Measurements from ENCODE around the gene EEFSEC.

DNA sequence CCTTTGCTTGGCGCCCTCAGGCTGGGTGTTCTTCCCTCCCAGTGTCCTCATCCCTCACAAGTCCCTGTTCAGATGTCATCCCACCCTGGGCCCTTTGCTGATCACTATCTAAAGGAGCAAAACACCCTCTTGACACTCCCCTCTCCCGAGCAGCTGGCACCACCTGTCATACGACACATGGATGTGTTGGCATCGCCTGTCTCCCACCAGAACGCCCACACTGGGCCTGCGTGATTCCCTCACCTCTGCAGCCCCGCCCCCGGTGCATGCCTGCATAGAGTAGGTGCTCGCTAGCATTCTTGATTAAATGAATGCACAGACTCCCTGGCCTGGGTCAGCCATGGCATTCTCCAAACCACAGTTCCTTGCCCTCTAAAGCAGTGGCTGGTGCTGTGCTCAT, 237.6 kb downstream of the EEFSEC start:
- TF ChIP-seq, protein P1, sequence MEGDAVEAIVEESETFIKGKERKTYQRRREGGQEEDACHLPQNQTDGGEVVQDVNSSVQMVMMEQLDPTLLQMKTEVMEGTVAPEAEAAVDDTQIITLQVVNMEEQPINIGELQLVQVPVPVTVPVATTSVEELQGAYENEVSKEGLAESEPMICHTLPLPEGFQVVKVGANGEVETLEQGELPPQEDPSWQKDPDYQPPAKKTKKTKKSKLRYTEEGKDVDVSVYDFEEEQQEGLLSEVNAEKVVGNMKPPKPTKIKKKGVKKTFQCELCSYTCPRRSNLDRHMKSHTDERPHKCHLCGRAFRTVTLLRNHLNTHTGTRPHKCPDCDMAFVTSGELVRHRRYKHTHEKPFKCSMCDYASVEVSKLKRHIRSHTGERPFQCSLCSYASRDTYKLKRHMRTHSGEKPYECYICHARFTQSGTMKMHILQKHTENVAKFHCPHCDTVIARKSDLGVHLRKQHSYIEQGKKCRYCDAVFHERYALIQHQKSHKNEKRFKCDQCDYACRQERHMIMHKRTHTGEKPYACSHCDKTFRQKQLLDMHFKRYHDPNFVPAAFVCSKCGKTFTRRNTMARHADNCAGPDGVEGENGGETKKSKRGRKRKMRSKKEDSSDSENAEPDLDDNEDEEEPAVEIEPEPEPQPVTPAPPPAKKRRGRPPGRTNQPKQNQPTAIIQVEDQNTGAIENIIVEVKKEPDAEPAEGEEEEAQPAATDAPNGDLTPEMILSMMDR (IDR thresholded peaks at IDR 0.05), result no peak
- TF ChIP-seq POLR2A (IDR thresholded peaks at IDR 0.05), result no peak

Data from esophagus squamous epithelium (tissue), 4 donors.